GM12891 (cell line): ENCODE measurements around the gene RAB38.

Experiments used
- DNase-seq: peaks from one replicate; pipeline ENCODE4 v3.0.0; 2011; ENCODE audit warnings: low spot score; ENCODE audit not compliant: insufficient read length
- FAIRE-seq: peaks from 2 replicates; lab custom pipeline; 2011; peaks lifted over from hg19 to GRCh38; lab: Jason Lieb, UNC
- PAX5 ChIP-seq: IDR thresholded peaks from 2 replicates; pipeline ENCODE4 v1.6.1; 2011; ENCODE audit warnings: low read length, moderate library complexity, mild to moderate bottlenecking; ENCODE audit not compliant: insufficient read depth, severe bottlenecking
- POLR2A ChIP-seq: IDR thresholded peaks from 2 replicates; pipeline ENCODE4 v1.6.1; 2011; ENCODE audit warnings: low read depth, low read length, control low read depth
- POLR2AphosphoS5 ChIP-seq: IDR thresholded peaks from 2 replicates; pipeline ENCODE4 v1.6.1; 2011; ENCODE audit warnings: low read depth, low read length, control low read depth
- POU2F2 ChIP-seq: IDR thresholded peaks from 2 replicates; pipeline ENCODE4 v1.6.1; 2011; ENCODE audit warnings: low read depth, mild to moderate bottlenecking, control low read depth, low read length, moderate library complexity
- SPI1 ChIP-seq: IDR thresholded peaks from 2 replicates; pipeline ENCODE4 v1.6.1; 2011; ENCODE audit warnings: low read depth, low read length, control low read depth
- TAF1 ChIP-seq: IDR thresholded peaks from 2 replicates; pipeline ENCODE4 v1.6.1; 2011; ENCODE audit warnings: low read depth, low read length, control low read depth

Gene RAB38

DNA sequence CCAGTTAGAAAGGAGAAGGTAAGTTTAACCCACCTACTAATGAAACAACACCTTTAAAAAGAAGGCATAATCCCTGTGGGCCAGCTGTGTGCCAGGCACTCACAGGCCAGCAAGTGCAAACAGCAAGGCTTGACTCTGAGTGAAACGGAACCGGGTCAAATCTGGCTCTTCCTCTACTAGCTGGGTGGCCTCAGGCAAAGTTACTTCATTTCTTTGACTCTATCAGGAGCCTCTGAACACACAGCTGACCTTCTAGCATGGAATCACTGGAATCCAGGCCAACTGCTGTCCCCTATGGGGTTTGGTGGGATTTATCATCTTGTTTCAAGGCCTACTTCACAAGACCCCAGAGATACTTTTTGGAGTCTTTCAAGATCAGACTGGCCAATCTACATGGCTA, 3.3 kb downstream of the RAB38 start:
- DNase-seq (no peak), FAIRE-seq (no peak)
- TF ChIP-seq SPI1 (no peak), TAF1 (no peak)

- TF ChIP-seq PAX5 (no peak), POU2F2 (no peak), TAF1 (no peak), POLR2AphosphoS5 (no peak)
- FAIRE-seq: no peak
- DNase-seq: no peak
Measured at GRCh38 chr11:88170673-88171072, 4.6 kb downstream of the RAB38 start.

DNA sequence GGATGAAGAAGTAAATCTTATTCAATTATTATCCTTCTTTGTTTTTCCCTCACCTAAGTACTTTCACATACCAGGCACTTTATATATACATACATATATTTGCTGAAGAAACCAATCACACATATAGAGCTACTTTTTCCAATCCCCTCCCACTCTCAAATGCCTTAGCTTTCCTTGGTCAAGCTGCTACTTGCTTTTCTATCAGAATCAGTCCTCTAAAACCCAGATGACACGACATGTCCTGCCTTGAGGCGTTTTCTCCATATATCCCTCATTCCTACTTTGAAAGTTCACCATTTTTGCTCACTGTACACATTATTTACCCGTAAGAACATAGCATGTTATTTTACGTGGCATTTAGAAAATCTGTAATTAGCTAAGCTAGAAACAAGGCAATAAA, 5.4 kb downstream of the RAB38 start:
- FAIRE-seq: peak; percentile 20
- DNase-seq: no peak
- TF ChIP-seq POLR2AphosphoS5: no peak

GRCh38 chr11:88169471-88169870, 5.8 kb downstream of the RAB38 start:
- FAIRE-seq: peak; percentile 52
- TF ChIP-seq SPI1: no peak
- TF ChIP-seq POLR2A: no peak
- no peak for TF ChIP-seq PAX5
- no peak for TF ChIP-seq TAF1
- no peak for TF ChIP-seq POLR2AphosphoS5
- no peak for TF ChIP-seq POU2F2
- no peak for DNase-seq

- DNase-seq (no peak), FAIRE-seq (no peak)
- no peak for TF ChIP-seq POU2F2
- TF ChIP-seq PAX5: no peak
- TF ChIP-seq POLR2AphosphoS5: no peak
- no peak for TF ChIP-seq TAF1
- no peak for TF ChIP-seq SPI1
- no peak for TF ChIP-seq POLR2A
Measured at GRCh38 chr11:88167853-88168252, 7.4 kb downstream of the RAB38 start.

DNA sequence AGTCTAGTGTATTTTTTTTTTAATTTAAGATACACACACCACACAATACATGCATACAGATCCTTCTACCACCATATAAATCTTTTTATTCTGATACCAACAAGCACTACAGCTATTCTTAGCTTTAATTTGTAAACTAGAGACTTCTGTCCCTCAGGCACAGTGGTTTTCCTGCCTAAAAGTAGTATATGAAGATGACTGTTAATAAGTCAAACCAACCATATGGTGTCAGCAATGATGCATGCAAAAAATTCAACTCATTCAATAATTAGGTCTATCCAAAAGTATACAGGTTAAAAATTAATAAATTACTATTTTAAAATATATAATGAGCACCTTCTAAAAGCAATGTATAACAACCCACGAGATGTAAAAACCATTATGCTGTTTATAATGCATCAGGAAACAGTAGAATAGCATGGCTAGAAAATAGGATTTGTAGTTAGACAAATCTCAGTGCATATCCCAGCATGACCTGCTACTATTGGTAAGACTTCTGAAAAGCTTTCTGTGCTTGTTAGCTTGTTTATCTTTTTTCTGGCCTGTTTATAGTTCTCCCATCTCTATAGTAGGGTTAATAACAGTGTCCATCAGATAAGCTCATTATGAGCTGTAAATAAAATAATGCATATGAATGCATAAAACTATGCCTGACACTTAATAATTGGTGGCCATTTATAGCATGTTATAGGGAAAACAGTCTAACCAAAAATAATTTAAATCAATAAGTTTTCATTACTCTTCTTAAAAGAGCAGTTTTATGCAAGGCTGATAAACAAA, 10.2 kb downstream of the RAB38 start:
- DNase-seq (no peak), FAIRE-seq (no peak)
- TF ChIP-seq TAF1 (no peak), PAX5 (no peak), POU2F2 (no peak), POLR2AphosphoS5 (no peak), POLR2A (no peak)

DNA sequence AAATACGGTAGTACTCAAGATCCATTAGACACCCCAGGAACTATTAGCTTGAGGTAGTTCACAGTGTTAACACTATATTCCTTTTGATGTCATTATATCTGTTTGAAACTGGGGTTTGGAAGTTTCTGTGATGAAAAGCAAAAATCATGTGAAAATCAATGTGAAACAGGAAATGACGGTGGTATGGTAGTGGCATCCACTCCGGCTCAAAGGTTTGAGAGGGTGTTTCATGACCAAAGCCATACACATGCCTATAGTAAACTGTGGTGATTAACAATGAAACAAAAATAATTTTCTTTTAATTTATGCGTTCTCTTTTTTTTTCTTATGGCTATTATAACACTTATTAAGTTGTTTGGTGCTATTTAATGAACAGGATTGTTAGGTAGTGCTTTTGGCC, 10.9 kb downstream of the RAB38 start:
- TF ChIP-seq POLR2A (no peak), SPI1 (no peak), POLR2AphosphoS5 (no peak)
- DNase-seq (no peak), FAIRE-seq (no peak)

GRCh38 chr11:88158081-88158480, 17.2 kb downstream of the RAB38 start:
- no peak for FAIRE-seq

DNA sequence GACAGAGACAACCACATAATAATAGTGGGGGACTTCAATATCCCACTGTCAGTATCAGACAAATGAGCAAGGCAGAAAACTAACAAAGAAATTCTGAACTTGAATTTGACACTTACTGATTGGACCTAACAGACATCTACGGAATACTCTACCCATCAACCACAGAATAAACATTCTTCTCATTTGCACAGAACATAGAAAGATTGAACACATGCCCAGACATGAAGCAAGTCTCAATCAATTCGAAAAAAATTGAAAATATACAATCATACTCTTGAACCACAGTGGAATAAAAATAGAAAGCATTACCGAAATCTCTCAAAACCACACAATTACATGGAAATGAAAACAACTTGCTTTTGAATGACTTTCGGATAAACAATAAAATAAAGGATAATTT, 17.9 kb downstream of the RAB38 start:
- DNase-seq: no peak
- no peak for FAIRE-seq
- TF ChIP-seq POU2F2: no peak
- TF ChIP-seq PAX5: no peak
- no peak for TF ChIP-seq POLR2AphosphoS5
- no peak for TF ChIP-seq SPI1
- no peak for TF ChIP-seq TAF1
- no peak for TF ChIP-seq POLR2A

More at GRCh38 chr11:88158081-88158480, 17.2 kb downstream of the RAB38 start:
- no peak for DNase-seq
- TF ChIP-seq POLR2AphosphoS5 (no peak), POU2F2 (no peak), PAX5 (no peak), POLR2A (no peak), TAF1 (no peak), SPI1 (no peak)

- TF ChIP-seq POLR2A (no peak), TAF1 (no peak), POU2F2 (no peak), POLR2AphosphoS5 (no peak), PAX5 (no peak), SPI1 (no peak)
- DNase-seq (no peak), FAIRE-seq (no peak)
Measured at GRCh38 chr11:88152381-88152780, 22.9 kb downstream of the RAB38 start.

- DNase-seq (no peak), FAIRE-seq (no peak)
- TF ChIP-seq POLR2AphosphoS5: no peak
- TF ChIP-seq POU2F2: no peak
- TF ChIP-seq TAF1: no peak
- no peak for TF ChIP-seq PAX5
- TF ChIP-seq SPI1: no peak
- TF ChIP-seq POLR2A: no peak
Measured at GRCh38 chr11:88151709-88152265, 23.5 kb downstream of the RAB38 start.
